Body of pancreas (tissue), 4 donors: ENCODE data around the gene LTBP1.

Experiments used
- POLR2A ChIP-seq, 3 donors: fragments of 450-650 bp; IDR thresholded peaks; one replicate each; pipeline ENCODE4 v1.6.1; 2016; ENCODE audit warnings: antibody characterized with exemption in 3 of 3, mild to moderate bottlenecking in 2 of 3
- TF ChIP-seq, protein P1 (sequence below), 7 experiments: fragments of 450-650 bp in 4 of 7; fragments of 200-600 bp in 3 of 7; sonication (generic) in 3 of 7; IDR thresholded peaks; one replicate each; pipeline ENCODE4 v1.5.1; 2016 to 2019; ENCODE audit warnings: antibody characterized with exemption in 7 of 7

DNA sequence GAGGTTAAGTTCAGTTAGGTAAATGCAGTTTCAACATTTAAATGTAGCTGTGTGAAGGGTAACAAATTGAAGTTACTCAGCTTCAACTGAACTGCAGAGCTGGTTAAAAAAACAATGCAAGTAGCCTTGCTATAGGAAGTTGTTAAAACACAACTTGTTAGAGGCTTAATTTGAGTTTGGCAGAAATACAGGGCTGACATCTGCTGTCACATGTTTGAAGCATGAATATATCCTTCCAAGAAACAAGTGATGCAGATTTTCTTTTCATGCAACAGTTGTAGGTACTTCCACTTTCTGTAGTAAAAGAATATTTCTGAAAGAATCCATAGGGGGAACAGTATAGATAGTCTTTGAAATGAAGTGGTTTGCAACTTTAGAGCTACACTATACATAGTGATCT is 321.0 kb downstream of the LTBP1 start:
- TF ChIP-seq, protein P1, sequence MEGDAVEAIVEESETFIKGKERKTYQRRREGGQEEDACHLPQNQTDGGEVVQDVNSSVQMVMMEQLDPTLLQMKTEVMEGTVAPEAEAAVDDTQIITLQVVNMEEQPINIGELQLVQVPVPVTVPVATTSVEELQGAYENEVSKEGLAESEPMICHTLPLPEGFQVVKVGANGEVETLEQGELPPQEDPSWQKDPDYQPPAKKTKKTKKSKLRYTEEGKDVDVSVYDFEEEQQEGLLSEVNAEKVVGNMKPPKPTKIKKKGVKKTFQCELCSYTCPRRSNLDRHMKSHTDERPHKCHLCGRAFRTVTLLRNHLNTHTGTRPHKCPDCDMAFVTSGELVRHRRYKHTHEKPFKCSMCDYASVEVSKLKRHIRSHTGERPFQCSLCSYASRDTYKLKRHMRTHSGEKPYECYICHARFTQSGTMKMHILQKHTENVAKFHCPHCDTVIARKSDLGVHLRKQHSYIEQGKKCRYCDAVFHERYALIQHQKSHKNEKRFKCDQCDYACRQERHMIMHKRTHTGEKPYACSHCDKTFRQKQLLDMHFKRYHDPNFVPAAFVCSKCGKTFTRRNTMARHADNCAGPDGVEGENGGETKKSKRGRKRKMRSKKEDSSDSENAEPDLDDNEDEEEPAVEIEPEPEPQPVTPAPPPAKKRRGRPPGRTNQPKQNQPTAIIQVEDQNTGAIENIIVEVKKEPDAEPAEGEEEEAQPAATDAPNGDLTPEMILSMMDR (IDR thresholded peaks at IDR 0.05): no peak
- no peak for TF ChIP-seq POLR2A (IDR thresholded peaks at IDR 0.05)
